ENCODE data around the gene ARHGAP42. TPM values are rescaled to one million over a fixed set of nuclear protein-coding genes. Genes with fewer than 3 reads are reported as not detected.

The ARHGAP42 gene
- polyA plus RNA-seq, 3 donors, result 0.13 TPM; not detected in 2

DNA sequence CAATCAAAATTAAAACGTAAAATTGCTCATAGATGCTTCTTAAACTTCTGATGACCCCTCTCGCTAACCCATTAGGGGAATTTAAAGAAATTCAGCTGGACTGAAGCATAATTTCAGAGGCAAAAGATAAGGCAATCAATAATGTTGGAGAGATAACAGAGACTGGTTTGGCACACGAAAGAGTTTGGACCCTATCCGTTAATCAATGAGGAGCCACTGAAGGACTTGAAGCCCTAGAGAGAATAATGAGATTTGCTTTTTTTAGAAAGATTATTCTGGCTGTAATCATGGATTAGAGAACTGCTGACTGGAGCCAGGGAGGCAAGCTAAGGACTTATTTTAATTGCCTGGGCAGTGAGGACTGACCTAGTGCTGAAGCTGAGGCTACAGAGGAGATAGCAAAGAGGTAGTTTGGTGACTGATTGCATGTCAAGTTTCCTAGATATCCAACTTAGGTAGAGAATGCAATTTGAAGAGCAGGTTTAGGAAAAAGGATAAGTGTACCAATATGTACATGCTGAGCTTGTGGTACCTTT is 11.9 kb upstream of the ARHGAP42 start:
- Histone ChIP-seq H3K27ac (ENCODE audit: low read depth in 1 of 2, low read length in 2 of 2) (no peak overlapping the region), H3K79me2 (ENCODE audit: insufficient read depth, low read length) (no peaks in the 10 kb centered on the region), H3K4me1 (ENCODE audit: control insufficient read depth in 1 of 2, insufficient read depth in 2 of 2, low read length in 2 of 2) (no peaks in the 10 kb centered on the region), H2AFZ (ENCODE audit: insufficient read depth, low read depth, low read length, poor library complexity, severe bottlenecking) (no peak overlapping the region), H3K4me3 (replicated peaks in 1 of 3; ENCODE audit: low read depth in 2 of 3, low read length in 3 of 3) (no peak overlapping the region), H4K20me1 (ENCODE audit: insufficient read depth, low read length) (no peaks in the 10 kb centered on the region), H3K9me3 (replicated peaks in 1 of 2; ENCODE audit: control insufficient read depth in 1 of 2, insufficient read depth in 1 of 2, low read length in 2 of 2) (no peaks in the 10 kb centered on the region), H3K27me3 (ENCODE audit: control insufficient read depth in 2 of 2, insufficient read depth in 2 of 2, low read length in 2 of 2) (no peaks in the 10 kb centered on the region), H3K36me3 (replicated peaks in 1 of 2; ENCODE audit: control insufficient read depth in 1 of 2, insufficient read depth in 2 of 2, low read length in 2 of 2) (no peaks in the 10 kb centered on the region), H3K9ac (ENCODE audit: insufficient read depth, low read length, poor library complexity, severe bottlenecking) (no peak overlapping the region), H3K4me2 (replicated peaks; ENCODE audit: extremely low read depth, low read length, poor library complexity, severe bottlenecking) (no peak overlapping the region)
- Mint-ChIP-seq H3K36me3 (no peaks in the 10 kb centered on the region), H3K4me1 (no peaks in the 10 kb centered on the region), H3K9me3 (peaks cover 0 to 3% (median under 1%) of the 10 kb centered on the region in 7 donors), H3K27ac (no peak overlapping the region), H3K27me3 (ENCODE audit: low read depth in 3 of 3) (peaks cover 0 to 3% (median 0%) of the 10 kb centered on the region in 3 donors), H3K4me3 (no peak overlapping the region)
- intact Hi-C loops (cut with micrococcal nuclease), result no loop called here
- WGBS (ENCODE audit: insufficient coverage), result 93% methylated on average over 2 of the region's 4 CpGs
- DNase-seq, result no peak
- TF ChIP-seq, protein P1, sequence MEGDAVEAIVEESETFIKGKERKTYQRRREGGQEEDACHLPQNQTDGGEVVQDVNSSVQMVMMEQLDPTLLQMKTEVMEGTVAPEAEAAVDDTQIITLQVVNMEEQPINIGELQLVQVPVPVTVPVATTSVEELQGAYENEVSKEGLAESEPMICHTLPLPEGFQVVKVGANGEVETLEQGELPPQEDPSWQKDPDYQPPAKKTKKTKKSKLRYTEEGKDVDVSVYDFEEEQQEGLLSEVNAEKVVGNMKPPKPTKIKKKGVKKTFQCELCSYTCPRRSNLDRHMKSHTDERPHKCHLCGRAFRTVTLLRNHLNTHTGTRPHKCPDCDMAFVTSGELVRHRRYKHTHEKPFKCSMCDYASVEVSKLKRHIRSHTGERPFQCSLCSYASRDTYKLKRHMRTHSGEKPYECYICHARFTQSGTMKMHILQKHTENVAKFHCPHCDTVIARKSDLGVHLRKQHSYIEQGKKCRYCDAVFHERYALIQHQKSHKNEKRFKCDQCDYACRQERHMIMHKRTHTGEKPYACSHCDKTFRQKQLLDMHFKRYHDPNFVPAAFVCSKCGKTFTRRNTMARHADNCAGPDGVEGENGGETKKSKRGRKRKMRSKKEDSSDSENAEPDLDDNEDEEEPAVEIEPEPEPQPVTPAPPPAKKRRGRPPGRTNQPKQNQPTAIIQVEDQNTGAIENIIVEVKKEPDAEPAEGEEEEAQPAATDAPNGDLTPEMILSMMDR (IDR thresholded peaks at IDR 0.05), result no peak

DNA sequence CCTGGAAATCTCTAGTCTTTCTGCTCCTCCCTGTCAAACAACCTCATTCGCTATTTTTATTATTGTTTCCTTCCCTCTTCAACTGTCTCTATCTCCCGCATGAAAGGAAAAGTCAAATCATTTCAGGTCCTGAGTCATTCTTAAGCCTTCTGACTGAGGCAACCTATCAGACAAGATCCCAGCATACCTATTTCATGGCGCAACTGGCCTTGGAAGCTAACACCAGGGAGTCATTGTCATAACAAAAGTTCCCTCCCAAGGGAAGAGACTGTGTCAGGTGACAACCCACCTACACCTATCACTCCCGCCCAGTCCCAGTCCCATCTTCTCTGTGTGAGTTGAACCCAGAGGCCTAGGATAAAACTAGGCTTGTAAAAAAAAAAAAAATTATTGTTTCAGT is 10.2 kb upstream of the ARHGAP42 start:
- H3K4me3 ChIP-seq (replicated peaks in 1 of 3; ENCODE audit: low read depth in 2 of 3, low read length in 3 of 3), result no peak overlapping the region
- H3K27ac ChIP-seq (ENCODE audit: low read depth in 1 of 2, low read length in 2 of 2), result no peak overlapping the region
- intact Hi-C loops (cut with micrococcal nuclease), result no loop called here
- peaks cover 0 to 3% (median 1%) of the 10 kb centered on the region in 7 donors for H3K9me3 Mint-ChIP-seq
- no peak for DNase-seq
- no peak overlapping the region for H2AFZ ChIP-seq (ENCODE audit: insufficient read depth, low read depth, low read length, poor library complexity, severe bottlenecking)
- TF ChIP-seq, protein P1 (IDR thresholded peaks at IDR 0.05), result no peak
- H4K20me1 ChIP-seq (ENCODE audit: insufficient read depth, low read length), result no peaks in the 10 kb centered on the region
- H3K27ac Mint-ChIP-seq, result no peak overlapping the region
- no peaks in the 10 kb centered on the region for H3K27me3 ChIP-seq (ENCODE audit: control insufficient read depth in 2 of 2, insufficient read depth in 2 of 2, low read length in 2 of 2)
- H3K9ac ChIP-seq (ENCODE audit: insufficient read depth, low read length, poor library complexity, severe bottlenecking), result no peak overlapping the region
- no peaks in the 10 kb centered on the region for H3K36me3 ChIP-seq (replicated peaks in 1 of 2; ENCODE audit: control insufficient read depth in 1 of 2, insufficient read depth in 2 of 2, low read length in 2 of 2)
- H3K4me2 ChIP-seq (replicated peaks; ENCODE audit: extremely low read depth, low read length, poor library complexity, severe bottlenecking), result no peak overlapping the region
- no peaks in the 10 kb centered on the region for H3K9me3 ChIP-seq (replicated peaks in 1 of 2; ENCODE audit: control insufficient read depth in 1 of 2, insufficient read depth in 1 of 2, low read length in 2 of 2)
- 68% methylated on average over 2 of the region's 4 CpGs for WGBS (ENCODE audit: insufficient coverage)
- H3K79me2 ChIP-seq (ENCODE audit: insufficient read depth, low read length), result no peaks in the 10 kb centered on the region
- H3K36me3 Mint-ChIP-seq, result no peaks in the 10 kb centered on the region
- H3K27me3 Mint-ChIP-seq (ENCODE audit: low read depth in 3 of 3), result peaks cover 0 to 3% (median 0%) of the 10 kb centered on the region in 3 donors
- H3K4me3 Mint-ChIP-seq, result no peak overlapping the region
- peaks cover 8% of the 10 kb centered on the region in 2 donors for H3K4me1 ChIP-seq (ENCODE audit: control insufficient read depth in 1 of 2, insufficient read depth in 2 of 2, low read length in 2 of 2)
- H3K4me1 Mint-ChIP-seq, result peaks cover 5% of the 10 kb centered on the region

All from CD14-positive monocyte (primary cell).